NOMO-1 (cell line): ENCODE results near the gene GPHN.
"Not testable (repeated sequence)": the region's sequence is repeated elsewhere in the genome, so short reads cannot be mapped to it uniquely, and the experiment has no call there.

ENCODE experiments used
- DNase-seq, 2 experiments: peaks; one replicate each; lab custom pipeline; 2025; ENCODE audit not compliant: unreplicated experiment in 2 of 2; lab: John Stamatoyannopoulos, UW

Gene GPHN

DNA sequence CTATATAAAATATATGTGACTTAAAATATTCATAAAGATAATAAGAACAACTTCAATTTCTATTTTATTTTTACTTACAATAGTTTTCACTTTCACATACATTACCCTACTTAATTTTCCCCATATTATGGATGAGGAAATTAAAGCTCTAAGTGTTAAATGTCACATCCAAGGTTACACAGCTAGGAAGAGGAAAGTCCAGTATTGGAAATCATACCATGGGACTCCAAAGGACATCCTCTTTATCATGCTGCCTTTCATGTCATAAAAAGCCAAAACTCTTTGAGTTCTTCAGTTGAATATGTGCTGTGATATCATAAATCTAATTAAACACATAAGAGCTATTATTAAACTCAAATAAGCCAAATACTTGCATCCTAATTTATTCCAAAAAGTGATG, 508.9 kb downstream of the GPHN start:
- DNase-seq, result no peak

DNA sequence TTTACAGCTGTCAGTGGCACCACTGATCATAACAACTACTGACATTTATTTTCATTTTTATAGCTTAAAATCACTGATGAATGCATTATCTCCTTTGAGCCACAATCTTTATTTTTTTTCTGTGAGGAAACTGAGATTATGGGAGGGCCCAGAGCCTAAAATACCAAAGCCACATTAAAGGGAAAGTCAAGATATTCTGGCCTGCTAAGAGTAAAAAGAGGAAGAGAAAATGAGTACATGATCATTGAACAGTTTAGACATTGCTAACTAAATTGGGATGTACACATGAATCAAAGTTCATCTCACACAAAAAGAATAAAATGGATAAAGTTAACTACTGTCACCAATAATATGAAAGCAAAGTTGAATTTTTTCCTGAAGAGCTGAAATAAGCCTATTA, 510.8 kb downstream of the GPHN start:
- DNase-seq, result peak; percentile 16 to 61

DNA sequence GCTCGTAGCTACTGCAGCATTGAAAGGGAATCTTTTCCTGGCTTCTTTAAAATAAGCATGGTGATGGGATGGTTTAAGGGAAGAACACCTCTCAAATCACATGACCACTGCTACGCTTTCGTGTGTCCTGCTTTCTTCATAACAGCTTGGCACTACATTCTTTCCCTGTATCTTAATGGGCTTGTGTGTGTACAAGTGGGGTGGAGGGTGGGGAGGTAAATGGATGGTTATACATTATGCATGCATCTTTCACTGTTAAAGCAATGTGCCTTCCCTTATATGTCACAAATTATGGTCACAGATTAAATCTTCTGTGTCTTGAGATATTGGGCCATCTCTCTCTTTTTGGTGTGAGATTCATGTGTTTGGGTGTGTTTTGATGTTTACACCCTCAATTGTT, 511.8 kb downstream of the GPHN start:
- DNase-seq, result no peak

DNA sequence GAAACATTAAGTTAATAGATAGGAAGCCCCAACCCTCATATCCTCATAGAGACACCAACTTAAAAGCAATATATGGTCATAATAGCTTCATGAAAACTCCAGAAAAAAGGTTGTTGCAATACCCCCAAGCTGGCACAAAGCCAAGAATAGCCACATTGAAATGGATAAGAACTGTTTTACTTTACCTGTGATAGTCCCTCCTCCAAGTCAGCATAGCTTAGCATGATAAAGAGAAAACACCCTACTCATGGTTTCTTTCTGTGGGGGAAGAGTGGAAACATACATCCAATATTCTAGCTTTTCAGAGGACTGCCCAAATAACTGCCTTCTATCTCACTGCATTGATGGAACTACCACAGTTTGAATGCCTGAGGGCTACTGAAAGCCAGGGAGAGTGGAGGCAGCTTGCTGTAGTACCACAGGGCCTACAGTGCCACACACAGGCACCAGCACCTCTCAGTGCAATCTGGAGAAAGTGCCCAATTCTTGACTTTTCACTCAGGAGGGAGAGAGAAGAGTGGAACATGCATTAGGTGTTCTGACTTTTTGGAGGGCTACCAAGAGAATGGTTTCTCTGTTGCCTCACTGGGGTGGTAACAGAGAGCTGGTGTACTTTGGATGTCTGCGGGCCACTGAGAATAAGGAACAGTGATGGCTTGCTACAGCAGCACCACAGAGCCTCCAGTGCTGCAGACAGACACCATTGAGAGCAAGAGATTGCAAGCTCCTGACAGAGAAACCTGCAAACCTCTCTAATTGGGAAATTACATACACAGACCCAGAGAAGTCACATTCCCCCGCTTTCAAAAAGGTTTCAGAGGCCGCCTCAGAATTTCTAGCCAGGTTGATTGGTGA, 524.2 kb downstream of the GPHN start:
- DNase-seq, result no peak

DNA sequence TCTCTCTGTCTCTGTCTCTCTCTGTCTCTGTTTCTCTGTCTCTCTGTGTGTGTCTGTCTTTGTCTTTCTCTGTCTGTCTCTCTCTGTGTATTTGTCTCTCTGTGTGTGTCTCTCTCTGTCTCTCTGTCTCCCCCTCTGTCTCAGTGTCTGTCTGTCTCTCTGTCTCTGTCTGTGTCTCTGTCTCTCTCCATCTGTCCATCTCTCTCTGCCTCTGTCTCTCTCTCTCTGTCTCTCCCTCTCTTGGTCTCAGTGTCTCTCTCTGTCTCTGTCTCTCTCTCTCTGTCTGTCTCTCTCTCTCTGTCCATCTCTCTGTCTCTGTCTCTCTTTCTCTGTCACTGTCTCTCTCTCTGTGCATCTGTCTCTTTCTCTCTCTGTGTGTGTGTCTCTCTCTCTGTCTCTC, 537.5 kb downstream of the GPHN start:
- no peak for DNase-seq

DNA sequence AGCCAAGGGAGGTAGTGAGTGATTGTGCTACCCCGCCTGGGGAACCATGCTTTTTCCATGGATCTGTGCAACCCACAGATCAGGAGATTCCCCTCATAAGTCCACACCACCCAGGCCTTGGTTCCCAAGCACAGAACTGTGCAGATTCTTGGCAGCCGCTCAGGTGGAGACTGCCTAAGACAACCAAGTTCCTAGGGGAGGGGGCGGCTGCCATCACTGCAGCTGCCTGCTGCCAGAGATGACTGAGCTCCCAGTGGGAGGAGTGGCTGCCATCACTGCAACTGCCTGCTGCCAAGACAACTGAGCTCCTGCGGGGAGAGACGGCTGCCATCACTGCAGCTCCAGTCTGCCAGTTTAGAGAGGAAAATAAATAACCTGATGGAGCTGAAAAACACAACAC, 542.9 kb downstream of the GPHN start:
- DNase-seq, result no peak

DNA sequence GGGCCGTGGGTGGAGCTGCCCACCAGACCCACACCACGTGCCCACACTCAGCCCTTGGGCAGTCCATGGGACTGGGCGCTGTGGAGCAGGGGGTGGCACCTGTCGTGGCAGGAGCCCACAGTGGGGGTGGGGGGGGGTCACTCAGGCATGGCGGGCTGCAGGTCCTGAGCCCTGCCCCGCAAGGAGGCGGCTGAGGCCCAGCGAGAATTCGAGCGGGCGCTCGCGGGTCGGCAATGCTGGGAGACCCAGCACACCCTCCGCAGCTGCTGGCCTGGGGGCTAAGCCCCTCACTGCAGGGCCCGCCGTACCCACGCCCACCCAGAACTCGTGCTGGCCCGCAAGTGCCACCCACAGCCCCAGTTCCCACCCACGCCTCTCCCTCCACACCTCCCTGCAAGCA, 548.7 kb downstream of the GPHN start:
- no peak for DNase-seq

DNA sequence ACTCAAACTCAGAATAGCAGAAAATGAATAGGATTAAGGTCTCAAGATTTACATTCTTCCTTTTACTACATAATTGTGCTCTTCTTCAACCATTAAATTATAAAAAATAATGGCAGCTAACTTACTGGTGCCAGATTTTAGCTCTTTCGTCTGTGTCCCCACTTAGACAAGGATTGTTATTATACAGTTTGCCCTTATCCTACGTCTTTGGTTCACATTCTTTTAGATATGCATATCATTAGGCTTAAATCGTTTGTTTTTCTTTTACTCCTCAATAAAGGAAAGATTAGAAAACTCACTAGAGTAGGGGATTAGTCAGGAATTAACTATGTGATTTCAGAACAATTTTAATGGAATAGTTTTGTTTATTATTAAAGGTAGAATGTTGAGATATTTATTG, 551.6 kb downstream of the GPHN start:
- DNase-seq, result no peak

DNA sequence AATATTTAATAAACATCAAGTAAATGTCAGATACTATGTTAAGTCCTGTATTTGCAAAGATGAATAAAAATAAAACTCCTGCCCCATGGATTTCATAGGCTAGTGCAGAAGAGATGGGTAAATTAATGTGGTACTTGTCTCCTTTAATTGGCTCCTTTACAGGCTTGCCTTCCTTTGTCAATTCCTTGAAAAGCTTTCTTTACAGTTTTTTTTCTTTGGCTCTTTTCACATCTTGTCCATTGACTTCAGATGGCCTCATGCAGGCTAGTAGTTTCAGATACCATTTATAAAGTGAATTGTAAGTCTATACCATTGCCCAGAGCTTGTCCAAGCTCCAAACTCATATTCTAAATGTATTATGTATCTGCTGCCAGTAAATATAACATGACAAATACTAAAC, 552.6 kb downstream of the GPHN start:
- DNase-seq, result no peak

DNA sequence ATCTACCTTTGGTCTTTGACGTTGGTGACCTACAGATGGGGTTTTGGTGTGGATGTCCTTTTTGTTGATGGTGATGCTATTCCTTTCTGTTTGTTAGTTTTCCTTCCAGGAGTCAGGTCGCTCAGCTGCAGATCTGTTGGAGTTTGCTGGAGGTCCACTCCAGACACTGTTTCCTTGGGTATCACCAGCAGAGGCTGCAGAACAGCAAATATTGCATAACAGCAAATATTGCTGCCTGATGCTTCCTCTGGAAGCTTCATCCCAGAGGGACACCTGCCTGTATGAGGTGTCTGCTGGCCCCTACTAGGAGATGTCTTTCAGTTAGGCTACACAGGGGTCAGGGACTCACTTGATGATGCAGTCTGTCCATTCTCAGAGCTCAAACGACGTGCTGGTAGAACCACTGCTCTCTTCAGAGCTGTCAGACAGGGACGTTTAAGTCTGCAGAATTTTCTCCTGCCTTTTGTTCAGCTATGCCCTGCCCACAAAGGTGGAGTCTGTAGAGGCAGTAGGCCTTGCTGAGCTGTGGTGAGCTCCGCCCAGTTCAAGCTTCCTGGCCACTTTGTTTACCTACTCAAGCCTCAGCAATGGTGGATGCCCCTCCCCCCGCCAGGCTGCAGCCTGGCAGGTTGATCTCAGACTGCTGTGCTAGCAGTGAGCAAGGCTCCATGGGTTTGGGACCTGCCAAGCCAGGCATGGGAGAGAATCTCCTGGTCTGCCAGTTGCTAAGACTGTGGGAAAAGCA, 559.3 kb downstream of the GPHN start:
- DNase-seq, result not testable (repeated sequence)

DNA sequence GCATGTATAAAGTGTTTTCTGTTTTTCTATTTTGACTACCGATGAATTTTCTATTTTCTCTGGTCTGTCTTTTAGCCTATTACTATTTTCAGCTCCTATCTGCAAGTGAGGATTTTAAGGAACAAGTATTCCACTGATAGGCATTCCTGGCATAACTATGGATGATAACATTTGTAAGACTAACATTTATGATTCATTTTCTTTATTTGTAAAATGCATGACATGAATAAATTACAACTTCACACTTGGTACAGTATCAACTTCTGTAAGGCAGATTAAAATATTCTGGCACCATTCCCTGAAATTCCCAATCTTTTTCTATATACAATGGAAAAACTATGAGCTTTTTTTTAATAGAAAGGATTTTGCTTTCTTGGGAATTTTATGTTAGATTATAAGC, 560.3 kb downstream of the GPHN start:
- DNase-seq, result no peak

DNA sequence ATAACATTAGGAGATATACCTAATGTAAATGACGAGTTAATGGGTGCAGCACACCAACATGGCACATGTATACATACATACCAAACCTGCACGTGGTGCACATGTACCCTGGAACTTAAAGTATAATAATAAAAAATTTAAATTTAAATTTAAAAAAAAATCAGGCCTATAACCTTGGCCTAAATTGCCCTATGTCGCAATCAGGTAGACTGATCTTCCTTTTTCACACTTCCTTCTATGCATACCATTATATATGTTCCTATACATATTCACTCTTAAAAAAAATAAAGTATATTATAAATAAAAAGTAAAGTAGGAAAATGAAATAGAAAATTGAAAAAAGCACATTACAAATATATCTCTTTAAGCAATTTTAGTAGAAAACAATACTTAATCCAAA, 563.6 kb downstream of the GPHN start:
- peak in 1 of 2 experiments; percentile 28 for DNase-seq

DNA sequence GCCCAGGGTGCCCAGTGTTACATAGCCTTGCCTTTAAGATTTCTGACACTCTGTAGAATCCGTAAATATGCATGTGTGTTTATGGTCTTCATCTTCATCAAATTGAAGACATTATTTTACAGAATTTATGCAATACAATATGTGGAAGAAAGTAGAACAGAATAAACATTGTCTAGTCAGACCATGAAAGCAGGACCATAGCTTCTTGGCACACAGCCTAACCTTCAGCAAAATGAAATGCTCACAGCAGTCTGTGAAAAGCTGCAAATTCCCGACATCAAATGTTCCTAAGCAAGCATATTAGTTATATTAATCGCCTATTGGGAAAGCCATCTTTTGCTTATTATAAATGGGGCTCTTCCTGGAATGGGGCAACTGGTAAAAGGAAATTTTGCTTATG, 570.0 kb downstream of the GPHN start:
- DNase-seq, result no peak

DNA sequence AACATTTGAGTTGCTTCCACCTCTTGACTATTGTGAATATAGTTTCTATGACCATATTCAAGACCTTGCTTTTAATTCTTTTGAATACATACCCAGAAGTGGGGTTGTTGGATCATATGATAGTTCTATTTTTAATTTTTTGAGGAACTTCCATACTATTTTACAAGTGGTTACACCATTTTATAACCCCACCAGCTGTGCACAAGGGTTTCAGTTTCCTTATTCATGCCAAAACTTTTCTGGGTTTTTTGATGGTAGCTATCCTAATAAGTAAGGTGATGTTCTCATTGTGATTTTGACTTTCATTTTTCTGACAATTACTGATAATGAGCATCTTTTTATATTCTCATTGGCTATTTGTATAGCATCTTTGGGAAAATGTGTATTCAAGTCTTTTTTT, 571.9 kb downstream of the GPHN start:
- DNase-seq, result peak; percentile 26 to 57

DNA sequence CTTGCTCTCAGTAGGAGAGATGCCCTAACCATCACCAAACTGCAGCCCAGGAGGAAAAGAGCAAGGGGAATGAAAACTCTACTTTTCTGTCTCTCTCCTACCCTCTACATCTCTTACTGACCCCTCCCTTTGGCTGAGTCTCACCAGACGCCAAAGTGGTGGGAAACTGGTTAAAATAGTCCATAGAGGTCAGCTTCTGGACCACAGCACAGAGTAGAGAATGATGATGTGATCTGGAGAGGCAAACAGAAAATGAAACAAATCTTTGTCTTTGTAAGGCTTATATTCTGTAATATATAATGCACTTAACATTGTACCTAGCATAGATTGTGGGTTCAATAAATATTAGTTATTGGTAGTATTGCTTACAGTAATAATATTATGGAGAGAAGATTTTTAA, 600.3 kb downstream of the GPHN start:
- no peak for DNase-seq

DNA sequence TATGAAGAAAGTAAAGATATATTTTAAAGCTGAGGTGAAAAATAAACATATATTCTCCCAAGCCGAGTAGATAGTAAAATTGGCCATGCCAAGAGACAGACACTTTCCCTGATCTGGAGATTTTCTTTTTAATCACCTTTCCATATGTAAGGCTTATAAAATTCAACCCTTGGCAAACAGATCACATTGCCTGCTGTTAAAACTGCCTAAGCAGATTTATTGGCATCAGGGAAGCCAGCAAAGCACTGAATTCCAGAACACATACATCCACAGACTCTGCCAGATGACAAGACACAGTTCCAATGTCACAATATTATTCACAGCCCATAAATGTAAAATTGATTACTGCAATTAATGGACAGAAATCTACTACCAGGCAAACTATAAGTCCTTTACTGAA, 603.1 kb downstream of the GPHN start:
- no peak for DNase-seq

DNA sequence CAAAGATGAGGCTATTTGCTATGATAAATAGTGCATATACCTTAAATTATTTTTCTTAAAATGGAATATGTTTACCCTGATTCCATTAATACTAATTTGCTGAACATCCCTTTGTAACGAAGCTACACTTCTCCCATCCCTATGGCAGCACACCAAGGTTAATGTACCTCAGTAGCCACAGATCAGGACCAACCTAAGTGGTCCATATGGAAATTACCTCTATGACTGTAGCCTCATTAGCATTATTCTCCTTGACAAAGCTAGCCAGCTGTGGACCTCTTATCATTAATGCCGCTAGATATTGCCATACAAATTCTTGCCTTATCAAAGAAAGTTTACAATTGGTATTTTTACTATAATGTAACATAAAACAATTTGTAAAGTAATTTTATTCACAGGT, 604.4 kb downstream of the GPHN start:
- no peak for DNase-seq

DNA sequence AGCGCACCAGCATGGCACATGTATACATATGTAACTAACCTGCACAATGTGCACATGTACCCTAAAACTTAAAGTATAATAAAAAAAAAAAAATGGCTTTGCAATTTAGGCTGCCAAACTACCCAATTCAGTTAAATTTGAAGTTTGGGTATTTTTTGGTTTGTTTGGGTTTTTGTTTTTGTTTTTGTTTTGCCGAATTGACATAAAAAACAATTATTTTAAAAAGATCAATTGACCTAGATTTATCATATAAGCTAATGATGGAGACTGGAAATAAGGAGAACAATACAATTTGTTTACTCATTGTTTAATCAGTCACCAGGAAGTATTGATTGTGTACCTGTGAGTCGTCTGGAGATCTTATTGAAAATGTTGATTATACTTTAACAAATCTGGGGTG, 619.2 kb downstream of the GPHN start:
- no peak for DNase-seq

DNA sequence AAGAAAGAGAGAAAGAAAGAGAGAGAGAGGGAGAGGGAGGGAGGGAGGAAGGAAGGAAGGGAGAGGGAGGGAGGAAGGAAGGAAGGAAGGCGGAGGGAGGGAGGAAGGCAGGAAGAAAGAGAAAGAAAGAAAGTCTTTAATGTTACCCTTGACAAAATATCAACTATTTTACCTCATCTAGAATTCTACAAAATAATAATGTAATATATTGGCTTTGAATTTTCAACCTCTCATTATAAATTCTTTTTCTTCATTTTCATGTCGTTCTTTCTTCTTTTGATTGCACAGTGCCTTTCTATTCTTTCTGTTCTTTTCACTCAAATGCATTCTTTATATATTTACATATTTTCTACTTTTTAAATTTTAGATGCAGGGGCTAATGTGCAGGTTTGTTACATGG, 621.8 kb downstream of the GPHN start:
- no peak for DNase-seq

DNA sequence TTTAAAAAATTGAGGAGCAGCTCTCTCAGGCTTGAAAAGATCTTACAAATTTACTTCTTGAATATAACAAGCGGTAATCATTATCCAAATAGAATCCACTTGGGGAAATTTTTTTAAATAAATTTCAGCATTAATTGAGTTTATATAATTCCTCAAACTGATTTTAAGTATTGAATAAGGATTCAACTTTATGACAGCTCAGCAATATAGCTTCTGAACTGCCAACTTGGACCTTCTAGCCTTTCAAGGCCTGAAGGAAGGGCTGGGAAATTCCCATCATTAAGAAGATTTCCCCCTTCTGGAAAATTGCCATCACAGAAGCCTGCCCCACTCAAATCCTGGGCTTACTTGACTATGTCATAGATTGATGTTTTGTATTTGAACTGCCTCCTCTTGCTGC, 623.7 kb downstream of the GPHN start:
- DNase-seq, result no peak

DNA sequence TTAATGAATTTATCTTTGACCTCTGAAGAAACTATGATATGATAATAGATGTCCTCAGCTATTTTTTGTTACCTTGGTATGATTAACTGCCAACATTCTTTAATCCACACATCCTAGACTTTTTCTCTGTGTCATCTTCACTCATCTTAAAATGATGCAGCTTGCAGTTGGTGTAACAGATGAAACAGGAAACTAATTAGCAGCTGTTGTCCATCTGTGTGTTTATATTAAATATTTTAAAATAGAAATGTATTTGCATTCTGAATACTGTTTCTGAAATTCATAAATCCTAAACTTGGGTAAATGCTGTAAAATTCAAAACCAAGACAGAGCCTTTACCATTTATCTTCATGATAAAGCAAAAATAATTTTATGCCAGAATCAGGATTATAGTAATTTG, 625.2 kb downstream of the GPHN start:
- DNase-seq, result no peak
